Measurements from ENCODE around the gene IFI16. TPM values are rescaled to one million over a fixed set of nuclear protein-coding genes. Genes with fewer than 3 reads are reported as not detected.
"Not testable (repeated sequence)": the region's sequence is repeated elsewhere in the genome, so short reads cannot be mapped to it uniquely, and the experiment has no call there.

The IFI16 gene
- total RNA-seq, 2 donors from 2014 or later = 99.0 to 99.6 TPM

DNA sequence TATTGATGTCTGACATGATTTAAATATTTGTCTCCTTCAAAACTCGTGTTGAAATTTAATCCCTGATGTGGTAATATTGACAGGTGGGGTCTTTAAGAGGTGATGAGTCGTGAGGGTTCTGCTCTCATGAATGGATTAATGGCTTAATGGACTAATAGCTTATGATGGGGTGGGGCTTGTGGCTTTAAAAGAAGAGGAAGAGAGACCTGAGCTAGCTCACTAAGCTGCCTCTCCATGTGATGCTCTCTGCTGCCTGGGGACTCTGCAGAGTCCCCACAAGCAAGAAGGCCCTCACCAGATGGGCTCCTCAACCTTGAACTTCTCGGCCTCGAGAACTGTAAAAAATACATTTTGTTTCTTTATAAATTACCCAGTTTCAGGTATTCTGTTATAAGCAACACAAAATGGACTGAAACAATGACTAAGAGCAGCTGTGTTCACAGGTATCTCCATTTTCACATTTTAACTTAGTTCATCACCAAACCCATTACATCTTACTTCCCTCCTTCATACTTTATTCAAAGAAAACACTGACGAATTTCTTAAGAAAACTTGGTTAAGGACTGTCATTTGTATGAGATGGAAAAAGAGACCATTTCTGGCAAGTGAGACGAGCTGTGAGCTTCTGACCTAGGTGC is 79.0 kb downstream of the IFI16 start:
- intact Hi-C loops (cut with DNase I) = loop anchor here in 1 of 2 donors (10.0 kb wide), 1 partner anchor 1124 kb away; no protein-coding TSS in a partner anchor
- DNase-seq (ENCODE audit: low spot score) = no peak

DNA sequence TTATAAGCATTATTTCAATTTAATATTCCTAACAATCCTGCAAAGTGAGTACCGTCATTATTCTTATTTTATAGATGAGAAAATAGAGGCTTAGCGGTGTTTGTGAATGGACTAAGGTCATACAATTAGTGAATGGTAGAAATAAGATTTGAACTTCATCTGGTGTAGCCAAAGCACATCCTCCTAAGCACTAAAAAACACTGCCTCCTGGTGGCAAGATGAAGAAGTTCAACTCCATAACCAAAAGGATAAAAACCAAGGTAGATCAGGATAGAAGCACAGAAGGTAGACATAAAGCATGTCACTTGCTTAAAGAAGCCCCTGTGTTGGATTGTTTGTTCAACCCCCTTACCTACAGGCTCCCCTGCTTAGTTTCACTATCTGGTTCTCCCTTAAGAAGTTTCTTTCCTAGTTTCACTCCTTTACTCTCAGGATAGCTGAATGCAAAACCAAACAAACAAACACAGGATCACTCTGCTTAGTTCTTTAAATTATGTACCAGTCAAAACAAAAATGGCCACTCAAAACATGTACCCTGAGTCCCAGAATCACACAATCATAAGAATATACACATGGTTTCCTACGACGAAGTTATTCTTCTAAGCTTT is 79.6 kb downstream of the IFI16 start:
- no peak for DNase-seq (ENCODE audit: low spot score)
- intact Hi-C loops (cut with DNase I) = loop anchor here in 1 of 2 donors (10.0 kb wide), 1 partner anchor 1124 kb away; no protein-coding TSS in a partner anchor

GRCh38 chr1:159090286-159091179 is 80.8 kb downstream of the IFI16 start:
- intact Hi-C loops (cut with DNase I) = no loop called here
- DNase-seq (ENCODE audit: low spot score) = no peak

DNA sequence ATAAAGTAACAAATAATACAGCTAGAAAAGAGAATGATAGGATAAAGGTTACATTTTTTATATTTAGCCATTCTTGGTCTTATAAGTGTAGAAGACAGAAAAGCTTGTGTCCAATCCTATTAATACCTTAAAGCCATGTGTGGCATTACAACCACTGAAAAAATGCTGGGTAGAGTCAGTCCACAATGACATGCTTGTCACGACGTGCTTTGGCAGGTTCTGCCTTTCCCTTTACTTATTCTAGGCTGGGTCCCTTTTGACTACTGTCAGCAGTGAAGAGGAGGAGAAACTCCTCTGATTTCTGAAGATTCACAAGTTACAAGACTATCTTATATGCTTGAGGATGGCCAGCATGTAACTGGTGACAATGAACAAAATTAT is 81.5 kb downstream of the IFI16 start:
- no peak for DNase-seq (ENCODE audit: low spot score)

GRCh38 chr1:159091607-159092031 is 81.9 kb downstream of the IFI16 start:
- no peak for DNase-seq (ENCODE audit: low spot score)
- intact Hi-C loops (cut with DNase I) = no loop called here

More for the DNA sequence above, 81.5 kb downstream of the IFI16 start:
- intact Hi-C loops (cut with DNase I) = no loop called here

GRCh38 chr1:159092036-159092760 is 82.5 kb downstream of the IFI16 start:
- intact Hi-C loops (cut with DNase I) = no loop called here
- DNase-seq (ENCODE audit: low spot score) = no peak

- DNase-seq (ENCODE audit: low spot score) = no peak
- intact Hi-C loops (cut with DNase I) = no loop called here
Measured at GRCh38 chr1:159098596-159098995, 88.9 kb downstream of the IFI16 start.

DNA sequence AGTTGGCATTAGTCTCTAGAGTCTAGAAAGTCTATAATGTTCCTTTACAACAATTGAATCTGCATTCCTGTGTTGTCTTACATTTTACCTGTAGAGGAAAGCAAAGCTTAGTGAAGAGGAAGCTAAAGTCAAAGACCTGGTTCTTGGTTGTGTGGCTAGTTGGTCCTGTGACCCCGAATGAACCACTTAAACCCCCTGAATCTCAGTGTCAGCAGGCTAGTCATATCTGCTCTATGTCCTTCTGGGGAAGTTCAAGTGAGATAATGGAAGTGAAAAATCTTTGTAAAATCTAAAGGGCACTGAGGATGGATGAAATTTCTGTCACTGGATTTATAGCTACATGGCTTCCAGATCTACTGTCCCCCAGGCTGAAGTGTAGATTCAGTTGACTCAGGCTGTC is 90.9 kb downstream of the IFI16 start:
- intact Hi-C loops (cut with DNase I) = no loop called here
- no peak for DNase-seq (ENCODE audit: low spot score)

- intact Hi-C loops (cut with DNase I); DNase-seq (ENCODE audit: low spot score): not testable (repeated sequence)
Measured at GRCh38 chr1:159103021-159103420, 93.3 kb downstream of the IFI16 start.

Other genes starting within 250 kb of the IFI16 start
- gene OR6N1, start 237.7 kb upstream of the IFI16 start, total RNA-seq = not detected
- gene OR6N2, start 228.7 kb upstream of the IFI16 start, total RNA-seq = not detected
- gene MNDA, start 178.6 kb upstream of the IFI16 start, total RNA-seq = 10 to 100 TPM in 1 of 2 donors, 1 to 10 TPM in 1; 7.5 to 12.0 TPM
- 1 to 10 TPM; 1.6 to 3.4 TPM for gene PYHIN1, start 78.4 kb upstream of the IFI16 start, total RNA-seq
- gene AIM2, start 66.9 kb downstream of the IFI16 start, total RNA-seq = 1 to 10 TPM; 1.4 to 1.5 TPM
- gene CADM3, start 161.7 kb downstream of the IFI16 start, total RNA-seq = 10 to 100 TPM in 1 of 2 donors, 1 to 10 TPM in 1; 6.8 to 45.0 TPM
- 100 to 1,000 TPM; 110 TPM for gene ACKR1, start 195.0 kb downstream of the IFI16 start, total RNA-seq